BLaER1 (cell line): Measurements from ENCODE around the gene UCP3.
A peak's percentile ranks its signal among the peaks of the same experiment; 100 is the strongest.

Source experiments
- H3K27ac ChIP-seq: shearing (Covaris generic); formaldehyde crosslinking; 2 replicates; pipeline ENCODE4 v1.8.1; 2022
- H3K27me3 ChIP-seq: shearing (Covaris generic); formaldehyde crosslinking; 2 replicates; pipeline ENCODE4 v1.8.1; 2022
- H3K36me3 ChIP-seq: shearing (Covaris generic); formaldehyde crosslinking; 2 replicates; pipeline ENCODE4 v1.8.1; 2022
- H3K4me1 ChIP-seq: shearing (Covaris generic); formaldehyde crosslinking; 2 replicates; pipeline ENCODE4 v1.8.1; 2022
- H3K4me2 ChIP-seq: shearing (Covaris generic); formaldehyde crosslinking; 2 replicates; pipeline ENCODE4 v1.8.1; 2022
- H3K4me3 ChIP-seq: shearing (Covaris generic); formaldehyde crosslinking; 2 replicates; pipeline ENCODE4 v1.8.1; 2022
- H3K9ac ChIP-seq: shearing (Covaris generic); formaldehyde crosslinking; 2 replicates; pipeline ENCODE4 v1.8.1; 2022
- H3K9me3 ChIP-seq: shearing (Covaris generic); formaldehyde crosslinking; 2 replicates; pipeline ENCODE4 v1.8.1; 2022
- H4K20me1 ChIP-seq: shearing (Covaris generic); formaldehyde crosslinking; 2 replicates; pipeline ENCODE4 v1.8.1; 2022
- Cebpa-rat ChIP-seq: shearing (Covaris generic); IDR thresholded peaks from 2 replicates; pipeline ENCODE4 v1.8.1; 2022

UCP3 gene

DNA sequence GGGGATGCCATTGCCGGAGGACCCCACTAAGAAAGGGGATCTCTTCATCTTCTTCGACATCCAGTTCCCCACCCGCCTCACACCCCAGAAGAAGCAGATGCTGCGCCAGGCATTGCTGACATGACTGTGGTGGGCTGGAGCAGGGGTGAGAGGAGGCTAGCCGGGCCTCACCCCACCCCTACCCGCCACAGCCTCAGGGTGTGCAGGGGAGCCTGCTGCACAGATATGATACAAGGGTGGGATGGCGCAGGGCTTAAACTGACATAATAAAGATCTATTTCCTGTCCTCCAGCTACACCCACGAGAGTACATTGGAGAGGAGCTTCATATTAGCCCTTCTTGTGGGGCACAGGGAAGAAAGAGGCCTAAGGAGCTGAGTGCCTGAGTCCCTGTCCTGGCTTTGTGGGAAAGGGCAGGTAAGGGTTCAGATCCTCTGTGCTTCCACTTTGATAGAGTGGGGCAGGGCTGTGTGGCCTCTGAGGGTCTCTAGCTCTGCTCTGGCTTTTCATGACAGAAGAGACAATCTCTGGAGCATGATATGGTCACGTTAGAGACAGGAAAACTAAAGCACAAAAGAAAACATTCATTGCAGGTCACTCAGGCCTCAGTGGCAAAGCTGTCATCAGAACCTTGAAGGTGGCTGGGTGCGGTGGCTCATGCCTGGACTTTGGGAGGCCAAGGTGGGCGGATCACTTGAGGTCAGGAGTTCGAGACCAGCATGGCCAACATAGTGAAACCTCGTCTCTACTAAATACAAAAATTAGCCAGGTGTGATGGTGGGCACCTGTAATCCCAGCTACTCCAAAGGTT lies 38.7 kb downstream of the UCP3 start:
- Histone ChIP-seq H4K20me1 (peaks cover 21% of the 10 kb centered on the region), H3K27ac (no peak overlapping the region), H3K9me3 (no peaks in the 10 kb centered on the region), H3K4me3 (no peak overlapping the region), H3K9ac (no peak overlapping the region), H3K36me3 (peaks cover 34% of the 10 kb centered on the region), H3K4me2 (no peak overlapping the region), H3K27me3 (no peaks in the 10 kb centered on the region), H3K4me1 (peaks cover 22% of the 10 kb centered on the region)
- TF ChIP-seq Cebpa-rat = no peak

DNA sequence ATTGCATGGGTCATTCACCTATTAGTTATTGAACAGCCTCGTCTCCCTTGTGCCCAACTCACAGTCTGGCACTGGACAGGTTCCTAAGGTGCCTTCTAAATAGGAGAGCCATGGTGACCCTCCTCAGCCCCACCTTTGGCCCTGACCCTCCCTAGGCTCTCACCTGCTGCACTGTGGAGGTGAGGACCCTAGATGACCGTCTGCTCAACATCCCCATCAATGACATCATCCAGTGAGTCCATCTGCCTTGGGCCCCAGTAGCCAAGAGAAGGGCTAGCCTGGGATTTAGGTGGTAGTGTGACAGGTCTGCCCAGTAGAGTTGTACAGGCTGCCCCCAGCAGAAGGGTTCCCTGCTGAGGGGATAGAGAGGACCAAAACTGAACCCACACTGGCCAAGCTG lies 39.8 kb downstream of the UCP3 start:
- no peak for TF ChIP-seq Cebpa-rat

DNA sequence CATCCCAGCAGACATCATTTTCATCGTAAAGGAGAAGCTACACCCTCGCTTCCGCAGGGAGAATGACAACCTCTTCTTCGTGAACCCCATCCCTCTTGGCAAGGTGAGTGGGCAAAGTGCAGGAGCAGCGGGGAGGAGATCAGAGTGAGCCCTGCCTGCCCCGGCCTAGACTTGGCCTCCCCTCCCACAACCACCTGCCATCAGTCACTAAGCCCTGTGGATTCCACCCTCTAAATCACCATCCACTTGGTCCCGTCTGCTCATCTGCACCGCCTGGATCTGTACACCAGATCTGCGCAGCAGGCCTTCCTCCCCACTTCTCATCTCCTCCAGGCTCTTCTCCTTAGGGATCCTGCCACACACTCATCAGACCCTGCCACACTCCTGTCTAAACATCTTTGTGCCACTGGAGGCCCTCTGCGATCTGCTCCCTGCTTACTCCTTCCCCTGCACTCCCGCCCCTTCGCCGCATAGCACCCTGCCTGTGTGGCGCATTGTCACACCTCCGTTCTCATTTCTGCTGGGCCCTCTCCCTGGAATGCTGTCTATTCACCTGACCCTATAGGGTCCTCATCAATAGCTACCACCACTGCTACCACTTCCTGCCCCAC lies 40.4 kb downstream of the UCP3 start:
- Histone ChIP-seq H3K4me3 (no peak overlapping the region), H3K9me3 (no peaks in the 10 kb centered on the region)

More for the DNA sequence above, 39.8 kb downstream of the UCP3 start:
- Histone ChIP-seq H3K4me1 (peaks cover 15% of the 10 kb centered on the region), H3K4me2 (no peak overlapping the region), H3K27me3 (no peaks in the 10 kb centered on the region), H3K9me3 (no peaks in the 10 kb centered on the region), H3K36me3 (peaks cover 23% of the 10 kb centered on the region), H3K9ac (no peak overlapping the region), H3K4me3 (no peak overlapping the region), H3K27ac (no peak overlapping the region), H4K20me1 (peaks cover 10% of the 10 kb centered on the region)

DNA sequence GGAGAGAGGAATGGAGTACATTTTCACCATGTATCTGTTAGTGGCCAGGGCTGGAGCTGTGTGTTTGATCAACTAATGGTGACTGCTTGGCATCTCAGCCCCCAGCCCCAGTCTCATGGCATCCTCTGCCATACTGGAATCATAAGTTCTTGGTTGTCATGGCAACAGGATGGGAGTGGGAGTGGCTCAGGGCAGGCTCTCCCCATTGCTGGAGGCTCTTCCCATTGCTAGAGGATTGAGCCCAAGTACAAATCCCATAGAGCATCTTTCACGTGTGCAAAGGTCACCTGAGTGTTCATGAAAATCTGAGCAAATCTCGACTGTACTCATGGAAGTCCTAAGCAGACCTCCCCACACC lies 43.1 kb downstream of the UCP3 start:
- Histone ChIP-seq H3K27ac (no peak overlapping the region), H3K9ac (no peak overlapping the region), H3K9me3 (no peaks in the 10 kb centered on the region), H3K4me3 (no peak overlapping the region), H3K4me1 (peaks cover 5% of the 10 kb centered on the region), H4K20me1 (no peaks in the 10 kb centered on the region), H3K36me3 (no peaks in the 10 kb centered on the region), H3K27me3 (no peaks in the 10 kb centered on the region), H3K4me2 (no peak overlapping the region)
- TF ChIP-seq Cebpa-rat = no peak

More for the DNA sequence above, 40.4 kb downstream of the UCP3 start:
- Histone ChIP-seq H3K27me3 (no peaks in the 10 kb centered on the region), H3K36me3 (peaks cover 18% of the 10 kb centered on the region), H3K4me2 (no peak overlapping the region), H4K20me1 (peaks cover 4% of the 10 kb centered on the region; the same call in 1 of the 2 replicates), H3K27ac (no peak overlapping the region), H3K9ac (no peak overlapping the region), H3K4me1 (peaks cover 9% of the 10 kb centered on the region)
- no peak for TF ChIP-seq Cebpa-rat

DNA sequence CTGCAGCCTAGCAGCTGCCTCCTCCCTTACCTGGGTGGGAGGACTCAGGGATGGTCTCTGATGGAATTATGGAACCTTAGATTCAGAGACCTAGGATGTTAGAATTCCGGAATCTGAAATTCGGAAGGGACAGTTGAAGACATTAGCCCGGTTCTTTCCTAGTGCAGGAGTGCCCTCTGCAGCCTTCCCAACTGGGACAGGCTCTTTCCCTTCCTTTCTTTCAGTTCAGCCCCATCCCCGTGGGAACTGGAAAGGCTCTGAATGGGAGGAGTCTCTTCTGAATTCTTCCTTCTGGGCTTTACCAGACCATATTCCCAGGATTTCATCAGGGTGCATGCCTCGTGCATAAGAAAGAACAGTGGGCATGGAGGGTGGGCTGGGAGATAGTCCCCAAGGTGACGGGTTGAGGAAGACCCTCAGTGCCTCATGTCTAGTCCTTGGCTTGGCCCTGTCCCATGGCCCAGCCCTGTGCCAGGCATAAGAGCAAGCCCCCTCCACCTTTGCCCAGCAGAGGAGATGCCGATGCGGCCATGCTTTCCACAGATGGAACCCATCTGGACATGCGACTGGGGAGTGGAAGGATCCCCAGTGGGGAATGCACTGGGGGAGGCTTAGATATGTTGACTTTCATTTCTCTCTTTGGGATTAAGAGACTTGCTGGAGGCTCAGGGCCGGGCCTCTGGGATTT lies 43.7 kb downstream of the UCP3 start:
- Histone ChIP-seq H3K4me1 (peaks cover 5% of the 10 kb centered on the region), H3K4me2 (0 out of 2 replicates have a peak overlapping the region, but pooled peaks have one; percentile 39), H3K27ac (no peak overlapping the region), H3K9ac (no peak overlapping the region), H3K4me3 (no peak overlapping the region), H3K27me3 (no peaks in the 10 kb centered on the region), H3K36me3 (no peaks in the 10 kb centered on the region), H3K9me3 (no peaks in the 10 kb centered on the region), H4K20me1 (no peaks in the 10 kb centered on the region)
- no peak for TF ChIP-seq Cebpa-rat

DNA sequence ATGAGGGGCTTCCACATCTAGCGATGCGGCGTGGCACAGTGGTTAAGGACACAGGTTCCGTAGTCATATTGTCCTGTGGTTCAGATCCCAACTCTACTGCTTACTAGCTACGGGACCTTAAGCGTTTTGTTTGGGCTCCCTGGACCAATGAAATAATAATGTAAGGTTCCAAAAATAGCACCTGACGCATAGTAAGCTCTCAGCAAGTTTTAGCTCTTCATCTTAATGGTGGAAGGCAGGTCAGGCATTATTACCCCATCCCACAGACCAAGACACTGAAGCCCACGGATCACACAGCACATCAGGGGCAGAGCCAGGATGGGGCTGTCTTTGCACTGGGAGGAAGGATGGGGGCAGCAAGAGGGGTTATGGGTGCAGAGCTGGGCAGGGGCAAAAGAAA lies 45.0 kb downstream of the UCP3 start:
- Histone ChIP-seq H3K4me2 (no peak overlapping the region), H3K4me3 (no peak overlapping the region), H3K4me1 (peaks cover 8% of the 10 kb centered on the region), H3K9me3 (no peaks in the 10 kb centered on the region), H3K27me3 (no peaks in the 10 kb centered on the region), H3K36me3 (no peaks in the 10 kb centered on the region), H3K9ac (no peak overlapping the region), H3K27ac (no peak overlapping the region), H4K20me1 (no peaks in the 10 kb centered on the region)
- TF ChIP-seq Cebpa-rat = no peak

DNA sequence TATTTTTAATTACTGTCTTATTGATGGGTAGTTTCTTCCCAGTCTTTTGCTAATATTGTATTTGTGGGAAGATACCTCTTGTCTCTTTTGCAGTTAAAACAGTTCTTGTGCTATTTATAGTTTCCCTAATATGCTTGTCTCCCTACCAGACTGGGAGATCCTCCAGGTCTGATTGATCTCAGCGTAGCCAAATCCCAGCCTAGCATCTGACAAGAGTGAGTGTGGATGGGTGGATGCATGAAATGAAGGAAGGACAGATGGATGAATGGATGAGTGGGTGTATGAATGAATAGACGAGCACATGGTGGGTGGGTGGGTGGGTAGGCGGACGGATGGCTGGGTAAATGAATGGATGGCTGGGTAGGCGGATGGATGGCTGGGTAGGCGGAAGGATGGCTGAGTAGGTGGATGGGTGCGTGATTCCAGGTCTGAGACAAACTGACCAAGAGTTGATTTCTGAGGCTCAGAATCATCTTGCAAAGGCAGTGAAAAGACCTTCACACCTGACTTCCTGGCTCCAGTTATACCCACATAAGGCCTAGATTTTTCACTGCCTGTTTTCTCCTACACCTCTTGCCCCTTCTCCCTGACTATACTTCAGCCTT lies 46.7 kb downstream of the UCP3 start:
- Histone ChIP-seq H3K4me2 (no peak overlapping the region), H4K20me1 (no peaks in the 10 kb centered on the region)
- no peak for TF ChIP-seq Cebpa-rat

DNA sequence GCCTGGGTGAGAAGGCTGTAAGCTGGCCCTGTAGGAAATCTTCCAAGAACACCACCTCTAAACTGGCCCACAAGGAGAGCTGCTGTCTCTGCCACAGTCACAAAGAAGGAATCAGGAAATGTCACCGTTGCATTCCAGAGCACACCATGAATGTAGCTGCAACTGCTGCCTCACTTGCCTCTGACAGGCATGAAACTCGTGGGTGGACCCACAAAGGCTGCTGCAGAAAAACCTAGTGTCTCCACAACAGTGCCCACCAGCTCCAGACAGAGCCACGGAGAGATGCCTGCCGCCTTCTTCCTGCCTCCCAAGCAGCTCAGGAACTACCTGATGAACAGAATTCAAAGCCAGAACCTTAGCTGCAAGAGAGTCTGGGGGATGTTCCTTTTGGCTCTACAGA lies 47.6 kb downstream of the UCP3 start:
- peaks cover 24% of the 10 kb centered on the region for H3K4me1 ChIP-seq
- H3K4me2 ChIP-seq = no peak overlapping the region
- H3K27ac ChIP-seq = no peak overlapping the region
- no peaks in the 10 kb centered on the region for H4K20me1 ChIP-seq
- H3K4me3 ChIP-seq = no peak overlapping the region
- H3K27me3 ChIP-seq = no peaks in the 10 kb centered on the region
- H3K9ac ChIP-seq = no peak overlapping the region
- H3K36me3 ChIP-seq = no peaks in the 10 kb centered on the region
- no peaks in the 10 kb centered on the region for H3K9me3 ChIP-seq
- TF ChIP-seq Cebpa-rat = no peak

More for the DNA sequence above, 46.7 kb downstream of the UCP3 start:
- Histone ChIP-seq H3K4me1 (peaks cover 22% of the 10 kb centered on the region), H3K4me3 (no peak overlapping the region), H3K27ac (no peak overlapping the region), H3K9me3 (no peaks in the 10 kb centered on the region), H3K9ac (no peak overlapping the region), H3K27me3 (no peaks in the 10 kb centered on the region), H3K36me3 (no peaks in the 10 kb centered on the region)

DNA sequence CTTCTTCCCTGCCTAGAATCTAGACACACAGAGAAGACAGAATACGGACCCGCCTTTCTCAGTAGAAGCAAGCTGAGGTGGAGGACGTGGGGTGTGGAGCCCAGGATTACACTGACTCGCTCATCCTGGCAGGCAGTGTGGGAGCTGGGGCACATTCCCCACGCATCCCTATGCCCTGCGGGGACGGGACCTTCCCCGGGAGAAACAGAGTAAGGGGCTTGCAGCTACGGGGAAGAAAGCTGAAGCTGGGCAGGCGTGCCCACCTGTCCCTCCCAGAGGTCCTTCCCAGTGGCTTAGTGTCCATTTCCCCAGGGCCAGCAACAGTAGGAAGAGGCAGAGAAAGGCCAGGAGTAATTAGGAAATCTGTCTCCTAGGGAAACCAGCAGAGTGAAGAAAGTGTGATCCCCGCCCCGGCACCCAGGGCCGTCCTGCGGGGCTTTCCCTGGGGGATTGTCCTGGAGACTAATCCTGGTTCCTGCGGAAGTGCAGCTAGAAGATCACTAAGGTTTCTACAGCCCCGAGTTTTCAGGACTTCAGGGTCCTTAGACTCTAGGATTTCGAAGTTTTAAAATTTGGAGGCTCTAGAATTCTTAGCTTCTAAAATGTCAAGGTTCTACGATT lies 50.3 kb downstream of the UCP3 start:
- Histone ChIP-seq H3K4me3 (no peak overlapping the region), H3K9ac (no peak overlapping the region), H3K27me3 (no peaks in the 10 kb centered on the region), H3K27ac (no peak overlapping the region), H3K36me3 (no peaks in the 10 kb centered on the region), H3K4me1 (peaks cover 20% of the 10 kb centered on the region), H3K4me2 (peak overlapping the region; percentile 44), H4K20me1 (no peaks in the 10 kb centered on the region), H3K9me3 (no peaks in the 10 kb centered on the region)
- TF ChIP-seq Cebpa-rat = no peak
